ENCODE data around the gene GSTP1.
"Not testable (repeated sequence)": the region's sequence is repeated elsewhere in the genome, so short reads cannot be mapped to it uniquely, and the experiment has no call there.

GSTP1 gene

DNA sequence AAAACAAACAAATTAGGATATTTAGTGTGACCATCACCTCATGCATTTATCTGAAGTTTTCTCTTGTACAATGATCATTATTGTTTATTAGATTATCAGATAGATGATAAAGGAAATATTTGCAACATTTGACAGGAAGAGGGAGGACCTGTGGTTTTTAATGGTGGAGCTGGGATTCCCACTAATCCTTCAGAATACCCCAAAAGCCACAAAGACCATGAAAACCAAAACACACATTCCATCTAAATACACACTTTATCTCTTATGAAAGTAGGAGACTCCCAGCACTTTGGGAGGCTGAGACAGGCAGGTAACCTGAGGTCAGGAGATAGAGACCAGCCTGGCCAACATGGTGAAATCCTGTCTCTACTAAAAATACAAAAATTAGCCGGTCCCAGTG, 15.5 kb downstream of the GSTP1 start:
- no peak for DNase-seq

DNA sequence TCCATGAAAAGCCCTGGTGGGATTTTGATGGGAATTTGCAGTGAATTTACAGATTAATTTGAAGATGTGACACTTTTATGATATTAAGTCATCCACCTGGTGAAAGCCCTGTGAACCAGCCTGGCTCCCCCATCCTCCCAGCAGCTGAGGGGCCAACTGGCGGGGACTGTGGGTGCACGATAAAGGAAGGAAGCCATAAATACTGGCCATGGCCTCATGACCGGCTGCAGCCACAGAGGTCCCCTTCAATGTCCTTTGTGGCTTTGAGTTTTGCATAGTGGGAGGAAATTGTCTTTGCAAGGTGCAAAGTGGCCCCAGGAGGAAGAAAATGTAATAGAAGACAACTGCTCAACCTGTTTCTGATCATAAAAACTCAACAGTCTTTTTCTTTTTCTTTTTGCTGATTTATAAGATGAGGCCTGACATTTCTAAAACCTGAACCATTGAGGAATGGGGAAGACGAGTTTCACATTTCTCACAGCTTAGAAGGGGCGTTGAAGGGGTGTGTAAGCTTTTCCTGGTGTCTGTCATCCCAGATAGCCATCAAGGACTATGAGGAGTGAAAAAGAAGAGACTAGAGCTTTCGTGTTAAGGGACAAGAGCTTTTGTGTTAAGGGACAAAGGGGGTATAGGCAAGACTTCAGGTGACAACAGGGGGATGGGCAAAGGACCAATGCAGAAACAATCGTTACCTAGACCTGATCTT, 16.9 kb downstream of the GSTP1 start:
- peak; percentile 80 for DNase-seq

- no peak for DNase-seq
Measured at GRCh38 chr11:67601098-67601497, 17.5 kb downstream of the GSTP1 start.

DNA sequence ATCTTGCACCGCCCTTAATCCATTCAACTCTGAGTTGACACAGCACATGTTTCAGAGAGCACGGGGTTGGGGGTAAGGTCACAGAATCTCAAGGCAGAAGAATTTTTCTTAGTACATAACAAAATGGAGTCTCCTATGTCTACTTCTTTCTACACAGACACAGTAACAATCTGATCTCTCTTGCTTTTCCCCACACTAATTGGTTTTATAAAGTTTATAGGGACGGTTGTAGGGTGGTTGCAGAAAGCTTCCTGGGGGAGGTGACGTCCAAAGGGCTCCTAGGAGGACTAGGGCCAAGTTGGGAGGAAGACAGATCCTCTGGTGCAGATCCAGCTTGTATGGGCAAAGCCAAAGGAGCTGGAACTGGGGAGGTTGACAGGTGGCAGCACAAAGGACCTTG, 20.5 kb downstream of the GSTP1 start:
- DNase-seq: not testable (repeated sequence)

GRCh38 chr11:67604815-67605214, 21.2 kb downstream of the GSTP1 start:
- DNase-seq: no peak

DNA sequence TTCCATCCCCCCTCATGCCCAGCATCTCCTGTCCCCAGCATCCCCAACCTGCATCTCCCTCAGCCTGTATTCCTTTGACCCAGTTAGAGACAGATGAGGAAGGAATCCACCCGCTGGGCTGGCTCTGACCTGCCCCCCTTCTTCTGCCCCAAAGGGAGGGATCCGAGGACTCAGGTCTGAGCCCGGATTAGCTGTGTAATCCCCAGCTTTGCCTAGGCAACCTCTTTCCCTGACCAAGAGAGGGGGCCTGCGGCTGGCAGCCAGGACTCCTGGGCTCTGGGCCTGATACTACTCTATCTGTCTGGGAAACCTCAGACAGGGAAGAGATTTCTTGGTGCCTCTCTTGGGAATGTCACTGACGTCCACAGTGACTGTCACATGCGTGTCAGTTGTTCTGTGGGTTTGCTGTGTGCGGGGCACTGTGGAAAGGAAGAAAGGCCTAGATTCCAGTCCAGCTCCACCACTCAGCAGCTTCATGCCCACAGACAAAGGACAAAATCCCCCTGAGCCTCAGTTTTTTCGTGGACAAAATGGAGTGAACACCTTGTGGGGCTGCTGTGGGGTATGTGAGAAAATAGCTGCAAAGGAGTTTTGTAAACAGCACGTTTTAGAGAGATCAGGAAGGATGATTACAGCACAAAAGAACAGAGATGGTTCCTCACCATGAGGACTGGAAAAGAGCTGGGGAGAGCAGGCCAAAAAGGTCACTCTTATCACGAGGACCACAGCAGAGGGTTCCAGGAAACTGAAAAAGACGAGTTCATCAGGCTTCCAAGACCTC, 21.8 kb downstream of the GSTP1 start:
- no peak for DNase-seq

GRCh38 chr11:67606093-67606491, 22.5 kb downstream of the GSTP1 start:
- DNase-seq: no peak

DNA sequence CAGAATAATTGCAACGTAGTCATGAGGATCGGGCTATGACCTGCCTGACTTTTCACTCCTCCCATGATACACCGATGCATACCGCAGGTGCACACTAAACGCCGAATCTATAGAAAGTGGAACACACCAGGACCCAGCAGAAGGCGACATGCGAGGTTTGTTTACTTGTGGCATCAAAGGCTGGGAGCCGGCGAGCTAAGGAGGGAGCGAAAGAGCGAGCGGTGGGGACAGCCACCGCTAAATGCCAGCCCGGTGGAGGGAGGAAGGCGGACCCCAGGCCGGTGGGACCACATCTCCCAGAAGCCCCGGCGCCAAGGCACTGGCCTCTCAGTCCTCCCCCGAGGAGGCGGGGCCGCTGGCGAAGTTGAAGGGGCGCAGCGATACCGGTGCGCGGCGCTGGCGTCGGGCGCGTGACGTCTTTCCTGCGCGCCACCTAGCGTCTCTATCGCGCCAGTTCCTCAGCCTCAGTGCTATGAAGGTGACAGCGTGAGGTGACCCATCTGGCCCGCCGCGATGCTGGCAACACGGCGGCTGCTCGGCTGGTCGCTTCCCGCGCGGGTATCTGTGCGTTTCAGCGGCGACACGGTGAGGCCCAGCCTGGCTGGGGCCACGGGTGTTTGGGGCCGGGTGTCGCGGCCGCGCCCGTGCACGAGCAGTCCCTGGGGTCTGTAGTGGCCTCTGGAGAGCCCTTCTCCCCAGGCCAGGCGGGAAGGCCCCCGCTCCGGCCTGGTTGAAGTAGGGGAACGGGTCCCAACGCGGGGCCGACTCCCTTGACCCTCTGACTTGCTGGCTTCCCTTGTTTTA, 23.1 kb downstream of the GSTP1 start, which contains the start of gene NDUFV1:
Gene NDUFV1, plus strand, starts transcription at position 445 of the 804 bp plus-strand sequence. Its CDS starts 69 bp downstream, at position 514.
- DNase-seq: peak; percentile 84

- DNase-seq: no peak
Measured at GRCh38 chr11:67607507-67607906, 23.9 kb downstream of the GSTP1 start.

- DNase-seq: no peak
Measured at GRCh38 chr11:67608486-67608885, 24.9 kb downstream of the GSTP1 start.

DNA sequence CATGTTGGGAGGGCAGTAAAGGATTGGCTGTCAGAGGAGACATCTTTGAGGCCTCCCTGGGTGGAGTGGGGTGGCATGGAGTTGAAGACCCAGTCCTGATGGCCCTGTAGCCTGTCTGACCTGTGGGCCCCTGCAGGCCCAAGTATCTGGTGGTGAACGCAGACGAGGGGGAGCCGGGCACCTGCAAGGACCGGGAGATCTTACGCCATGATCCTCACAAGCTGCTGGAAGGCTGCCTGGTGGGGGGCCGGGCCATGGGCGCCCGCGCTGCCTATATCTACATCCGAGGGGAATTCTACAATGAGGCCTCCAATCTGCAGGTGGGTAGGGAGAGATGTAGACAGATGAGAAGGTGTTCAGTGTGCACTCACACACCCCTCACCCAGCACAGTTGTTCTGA, 25.7 kb downstream of the GSTP1 start:
- DNase-seq: no peak

DNA sequence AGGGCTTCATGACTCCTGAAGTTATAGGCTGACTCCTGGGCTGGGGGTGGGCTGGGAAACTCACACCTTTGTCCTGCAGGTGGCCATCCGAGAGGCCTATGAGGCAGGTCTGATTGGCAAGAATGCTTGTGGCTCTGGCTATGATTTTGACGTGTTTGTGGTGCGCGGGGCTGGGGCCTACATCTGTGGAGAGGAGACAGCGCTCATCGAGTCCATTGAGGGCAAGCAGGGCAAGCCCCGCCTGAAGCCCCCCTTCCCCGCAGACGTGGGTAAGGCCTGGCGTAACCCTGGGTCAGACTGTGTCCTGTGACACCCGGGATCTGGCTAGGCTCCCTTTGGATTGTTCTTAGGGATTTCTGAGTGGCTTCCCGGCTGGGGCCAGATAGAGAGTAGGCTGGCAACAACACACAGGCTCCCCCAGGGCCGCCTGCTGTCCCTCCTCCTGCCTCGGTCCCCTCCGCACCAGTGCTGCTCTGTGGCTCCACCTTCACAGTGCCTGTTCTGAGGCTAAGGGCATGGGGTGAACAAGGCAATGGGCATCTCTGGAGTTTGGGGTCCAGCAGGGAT, 26.8 kb downstream of the GSTP1 start:
- DNase-seq: no peak

DNA sequence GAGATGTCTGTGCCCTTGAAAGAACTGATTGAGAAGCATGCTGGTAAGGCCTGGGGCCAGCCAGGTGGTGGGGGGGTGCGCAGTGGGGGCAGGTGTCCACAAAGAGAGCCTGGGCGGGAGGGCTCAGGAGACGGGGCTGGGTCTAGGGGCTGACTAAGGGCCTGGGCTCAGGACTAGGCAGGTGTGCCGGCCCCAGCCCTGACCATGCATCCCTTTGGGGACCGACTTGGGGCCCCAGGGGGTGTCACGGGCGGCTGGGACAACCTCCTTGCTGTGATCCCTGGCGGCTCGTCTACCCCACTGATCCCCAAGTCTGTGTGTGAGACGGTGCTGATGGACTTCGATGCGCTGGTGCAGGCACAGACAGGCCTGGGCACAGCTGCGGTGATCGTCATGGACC, 27.6 kb downstream of the GSTP1 start:
- no peak for DNase-seq

- no peak for DNase-seq
Measured at GRCh38 chr11:67611704-67612587, 28.3 kb downstream of the GSTP1 start.

DNA sequence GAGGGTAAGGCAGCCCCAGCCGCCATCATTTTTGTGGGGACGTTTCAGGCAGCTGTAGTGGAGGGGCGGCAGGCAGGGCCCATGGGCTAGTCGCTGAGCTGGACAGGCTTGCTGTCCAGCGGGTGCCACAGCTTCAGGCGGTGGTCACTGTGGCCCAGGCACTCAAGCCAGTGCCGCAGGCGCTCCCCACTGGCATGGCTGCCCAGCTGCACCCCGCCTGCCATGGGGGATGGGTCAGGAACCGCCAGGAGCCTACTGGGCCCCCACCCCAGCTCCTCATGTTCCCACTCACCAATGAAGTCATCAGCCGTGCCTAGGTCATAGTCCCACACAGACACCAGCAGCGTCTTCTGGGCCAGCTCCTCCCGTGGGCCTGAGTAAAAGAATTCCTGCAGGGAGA, 29.1 kb downstream of the GSTP1 start:
- DNase-seq: no peak

GRCh38 chr11:67613313-67613959, 29.8 kb downstream of the GSTP1 start:
- DNase-seq: no peak

GRCh38 chr11:67613960-67614715, 30.5 kb downstream of the GSTP1 start:
- peak; percentile 77 for DNase-seq

GRCh38 chr11:67614730-67615714, 31.4 kb downstream of the GSTP1 start:
- no peak for DNase-seq

GRCh38 chr11:67615728-67616430, 32.3 kb downstream of the GSTP1 start:
- no peak for DNase-seq
